Smooth muscle cell (in vitro differentiated cells): ENCODE measurements around the gene NCS1. TPM values are rescaled to one million over a fixed set of nuclear protein-coding genes. Genes with fewer than 3 reads are reported as not detected.

Source experiments
- DNase-seq: peaks from one replicate; lab custom pipeline; 2025; ENCODE audit not compliant: unreplicated experiment; lab: John Stamatoyannopoulos, UW
- H2AFZ ChIP-seq: fragments of 200-600 bp; sonication (generic); 2 replicates; pipeline ENCODE4 v1.6.0; 2016; ENCODE audit warnings: antibody characterized with exemption, low read depth, mild to moderate bottlenecking
- H3F3A ChIP-seq: fragments of 200-600 bp; sonication (generic); 2 replicates; pipeline ENCODE4 v1.6.0; 2017; ENCODE audit warnings: antibody characterized with exemption, low read depth
- H3K27ac ChIP-seq: fragments of 200-600 bp; sonication (generic); 2 replicates; pipeline ENCODE4 v1.5.1; 2016; ENCODE audit warnings: low read depth, mild to moderate bottlenecking
- H3K27me3 ChIP-seq: fragments of 200-600 bp; sonication (generic); 2 replicates; pipeline ENCODE4 v1.6.1; 2016; ENCODE audit warnings: low read depth, mild to moderate bottlenecking
- H3K36me3 ChIP-seq: fragments of 200-600 bp; sonication (generic); 2 replicates; pipeline ENCODE4 v1.5.1; 2016; ENCODE audit warnings: low read depth
- H3K4me1 ChIP-seq: fragments of 200-600 bp; sonication (generic); 2 replicates; pipeline ENCODE4 v1.5.1; 2016; ENCODE audit warnings: low read depth
- H3K4me2 ChIP-seq: fragments of 200-600 bp; sonication (generic); 2 replicates; pipeline ENCODE4 v1.6.0; 2016; ENCODE audit warnings: mild to moderate bottlenecking
- H3K4me3 ChIP-seq: fragments of 200-600 bp; sonication (generic); 2 replicates; pipeline ENCODE4 v1.5.1; 2016; ENCODE audit warnings: mild to moderate bottlenecking
- H3K79me2 ChIP-seq: fragments of 200-600 bp; sonication (generic); 2 replicates; pipeline ENCODE4 v1.6.0; 2016; ENCODE audit warnings: low read depth, mild to moderate bottlenecking
- H3K9ac ChIP-seq: fragments of 200-600 bp; sonication (generic); 2 replicates; pipeline ENCODE4 v1.6.0; 2016; ENCODE audit warnings: low read depth
- H3K9me3 ChIP-seq: fragments of 200-600 bp; sonication (generic); replicated peaks from 2 replicates; pipeline ENCODE4 v1.5.1; 2016; ENCODE audit warnings: low read depth
- H4K20me1 ChIP-seq: fragments of 200-600 bp; sonication (generic); 2 replicates; pipeline ENCODE4 v1.6.0; 2016; ENCODE audit warnings: low read depth
- WGBS: methylation state at CpG from one replicate; pipeline ENCODE4 v1.1.7; 2016; ENCODE audit warnings: low lambda C conversion rate; 5-methylcytosine and 5-hydroxymethylcytosine counted together
- polyA plus RNA-seq: library from polyadenylated mRNA; unstranded; fragments of >200 nt; fragmentation: Nextera tagmentation; extraction: Ambion mirVana; gene quantifications from 2 replicates; pipeline ENCODE4 v1.2.1, GENCODE V29; 2016
- total RNA-seq: library from RNA; depleted of rRNA; stranded (reverse); fragments of >200 nt; gene quantifications from 2 replicates; pipeline ENCODE4 v1.2.3, GENCODE V29; 2014
- TF ChIP-seq, protein P1 (sequence below): fragments of 200-600 bp; sonication (generic); IDR thresholded peaks from 2 replicates; pipeline ENCODE4 v1.5.1; 2017; ENCODE audit warnings: borderline replicate concordance, mild to moderate bottlenecking, antibody characterized with exemption; ENCODE audit not compliant: insufficient read depth, poor library complexity, severe bottlenecking

NCS1 gene
- total and polyA plus RNA-seq, 2 experiments from 2014 or later, result 28.0 to 59.3 TPM

DNA sequence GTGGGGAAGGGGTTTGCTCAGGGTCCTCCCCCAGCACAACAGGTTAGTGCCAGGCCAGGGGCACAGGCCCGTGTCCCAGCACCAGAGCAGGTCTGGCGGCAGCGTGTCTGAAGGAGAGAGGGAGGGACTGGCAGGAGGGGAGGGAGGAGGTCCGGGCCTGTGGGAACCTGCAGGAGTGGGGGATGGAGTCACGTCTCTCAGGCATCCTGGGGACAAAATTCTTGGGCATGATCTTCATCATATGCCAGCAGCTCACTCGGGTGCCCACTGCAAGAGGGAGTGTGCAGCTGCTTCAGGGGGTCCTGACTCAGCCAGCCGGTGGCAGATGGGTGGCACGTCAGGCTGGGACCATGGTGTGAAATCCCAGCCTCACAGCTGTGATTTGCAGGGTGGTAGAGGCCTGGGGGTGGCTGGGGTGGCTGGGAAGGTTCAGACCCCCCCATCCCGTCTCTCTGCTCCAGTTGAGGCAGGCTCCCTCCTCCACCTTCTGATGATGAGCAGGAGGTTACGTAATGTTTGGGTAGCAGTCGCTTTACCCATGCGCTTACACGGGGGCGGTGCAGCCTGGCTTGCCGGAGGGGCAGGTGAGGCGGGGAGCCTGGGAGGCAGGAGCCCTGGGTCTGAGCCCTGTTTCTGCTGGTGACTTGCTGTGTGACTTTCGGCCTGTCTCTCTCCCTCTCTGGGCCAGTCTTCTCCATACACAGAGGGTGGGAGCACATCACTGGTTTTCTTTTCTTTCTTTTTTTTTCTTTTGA, 40.5 kb downstream of the NCS1 start:
- WGBS, result 83% methylated on average over 17 of the region's 17 CpGs
- DNase-seq, result no peak
- Histone ChIP-seq H3K79me2 (peaks cover 42% of the 10 kb centered on the region), H3K4me3 (no peak overlapping the region), H2AFZ (no peak overlapping the region), H3F3A (no peaks in the 10 kb centered on the region), H3K9ac (no peak overlapping the region), H4K20me1 (peaks cover 94% of the 10 kb centered on the region), H3K36me3 (no peaks in the 10 kb centered on the region), H3K9me3 (no peaks in the 10 kb centered on the region), H3K4me1 (peaks cover 4% of the 10 kb centered on the region), H3K27me3 (no peaks in the 10 kb centered on the region), H3K4me2 (no peak overlapping the region), H3K27ac (no peak overlapping the region)
- TF ChIP-seq, protein P1, sequence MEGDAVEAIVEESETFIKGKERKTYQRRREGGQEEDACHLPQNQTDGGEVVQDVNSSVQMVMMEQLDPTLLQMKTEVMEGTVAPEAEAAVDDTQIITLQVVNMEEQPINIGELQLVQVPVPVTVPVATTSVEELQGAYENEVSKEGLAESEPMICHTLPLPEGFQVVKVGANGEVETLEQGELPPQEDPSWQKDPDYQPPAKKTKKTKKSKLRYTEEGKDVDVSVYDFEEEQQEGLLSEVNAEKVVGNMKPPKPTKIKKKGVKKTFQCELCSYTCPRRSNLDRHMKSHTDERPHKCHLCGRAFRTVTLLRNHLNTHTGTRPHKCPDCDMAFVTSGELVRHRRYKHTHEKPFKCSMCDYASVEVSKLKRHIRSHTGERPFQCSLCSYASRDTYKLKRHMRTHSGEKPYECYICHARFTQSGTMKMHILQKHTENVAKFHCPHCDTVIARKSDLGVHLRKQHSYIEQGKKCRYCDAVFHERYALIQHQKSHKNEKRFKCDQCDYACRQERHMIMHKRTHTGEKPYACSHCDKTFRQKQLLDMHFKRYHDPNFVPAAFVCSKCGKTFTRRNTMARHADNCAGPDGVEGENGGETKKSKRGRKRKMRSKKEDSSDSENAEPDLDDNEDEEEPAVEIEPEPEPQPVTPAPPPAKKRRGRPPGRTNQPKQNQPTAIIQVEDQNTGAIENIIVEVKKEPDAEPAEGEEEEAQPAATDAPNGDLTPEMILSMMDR, result no peak

DNA sequence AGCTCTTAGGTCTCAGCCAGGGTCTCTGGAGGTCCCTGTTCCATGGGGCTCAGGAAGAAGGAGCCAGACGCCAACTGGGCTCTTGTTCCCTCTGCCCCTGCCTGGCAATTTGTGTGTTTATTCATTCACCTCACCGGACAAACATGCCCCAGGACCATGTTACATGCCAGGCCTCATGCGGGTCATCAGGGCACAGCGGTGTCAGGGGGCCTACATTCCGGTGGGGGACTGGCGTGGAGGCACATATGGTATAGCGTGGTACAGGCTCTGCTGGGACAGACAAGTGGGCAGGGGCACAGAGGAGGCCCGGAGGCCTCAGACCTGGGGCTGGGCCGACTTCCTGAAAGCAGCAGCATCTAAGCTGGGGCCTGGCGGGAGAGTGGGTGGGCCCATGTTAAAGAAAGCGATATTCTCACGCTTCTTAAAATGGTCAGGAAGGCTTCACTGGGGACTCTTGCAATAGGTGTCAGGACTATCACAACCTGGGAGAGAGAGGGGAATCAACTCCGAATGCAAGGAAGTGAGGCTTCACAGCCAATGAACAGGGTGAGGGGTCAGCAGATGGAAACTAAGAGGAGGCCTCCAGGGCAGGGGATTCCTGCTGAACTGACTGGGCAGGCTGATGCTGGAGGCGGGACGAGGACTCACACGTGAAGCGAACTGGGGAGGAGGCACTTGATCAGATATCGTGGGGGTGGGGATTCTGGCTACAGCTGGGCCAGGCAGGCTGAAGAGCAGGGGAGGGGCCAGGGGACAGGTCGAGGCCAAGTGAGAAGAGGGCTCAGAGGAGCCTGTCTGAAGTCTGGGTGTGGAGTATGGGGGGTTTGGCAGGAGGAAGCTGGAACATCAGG, 41.9 kb downstream of the NCS1 start:
- peaks cover 37% of the 10 kb centered on the region for H3K79me2 ChIP-seq
- peaks cover 4% of the 10 kb centered on the region for H3K4me1 ChIP-seq
- H3K36me3 ChIP-seq, result no peaks in the 10 kb centered on the region

DNA sequence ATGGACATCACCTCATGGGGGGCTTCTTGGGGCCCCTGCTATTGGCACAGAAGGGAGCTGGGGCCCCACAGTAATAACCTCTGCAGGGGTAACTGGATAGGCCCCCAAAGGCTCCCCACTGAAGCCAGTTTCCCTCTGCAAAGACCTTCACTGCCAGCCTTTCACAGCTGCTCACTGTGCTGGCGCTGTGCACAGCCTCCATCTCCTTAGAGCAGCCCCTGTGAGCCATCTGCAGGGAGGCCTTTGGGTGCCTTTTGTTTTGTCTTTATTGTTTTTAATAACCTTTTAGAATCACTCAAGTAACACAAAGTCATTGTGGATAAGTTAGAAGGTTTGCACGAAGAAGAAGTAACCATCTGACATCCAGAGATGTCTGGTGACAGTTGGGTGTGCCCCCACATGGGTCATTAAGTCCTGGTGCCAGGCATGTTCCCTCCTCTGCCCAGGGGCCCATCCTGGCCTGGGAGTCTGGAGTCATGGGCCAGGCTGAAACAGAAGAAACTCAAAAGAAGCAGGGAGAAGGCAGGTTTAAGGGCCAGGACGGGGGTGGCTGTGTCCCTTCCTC, 42.7 kb downstream of the NCS1 start:
- Histone ChIP-seq H3K27ac (no peak overlapping the region), H3F3A (no peaks in the 10 kb centered on the region), H3K9ac (no peak overlapping the region), H2AFZ (no peak overlapping the region), H3K36me3 (no peaks in the 10 kb centered on the region), H3K27me3 (no peaks in the 10 kb centered on the region), H3K79me2 (peaks cover 32% of the 10 kb centered on the region), H4K20me1 (peaks cover 99% of the 10 kb centered on the region), H3K4me3 (no peak overlapping the region), H3K4me1 (peaks cover 4% of the 10 kb centered on the region), H3K9me3 (no peaks in the 10 kb centered on the region), H3K4me2 (no peak overlapping the region)
- WGBS, result 83% methylated on average over 3 of the region's 3 CpGs
- TF ChIP-seq, protein P1, result no peak
- DNase-seq, result no peak

More for the DNA sequence above, 41.9 kb downstream of the NCS1 start:
- TF ChIP-seq, protein P1, result no peak
- H3K9ac ChIP-seq, result no peak overlapping the region
- H3K27ac ChIP-seq, result peak overlapping the region; percentile 17
- no peaks in the 10 kb centered on the region for H3K27me3 ChIP-seq
- no peak overlapping the region for H2AFZ ChIP-seq
- H3K9me3 ChIP-seq, result no peaks in the 10 kb centered on the region
- no peaks in the 10 kb centered on the region for H3F3A ChIP-seq
- WGBS, result 54% methylated on average over 19 of the region's 19 CpGs
- peaks cover 99% of the 10 kb centered on the region for H4K20me1 ChIP-seq
- peak overlapping the region; percentile 1 for H3K4me2 ChIP-seq
- no peak overlapping the region for H3K4me3 ChIP-seq
- no peak for DNase-seq
